OCI-LY1 (cell line): Measurements from ENCODE around the gene RASL11B.

ENCODE experiments used
- EZH2 ChIP-seq: fragments of 200-600 bp; sonication (generic), shearing (Covaris generic); IDR thresholded peaks from 2 replicates; pipeline ENCODE4 v1.8.0; 2017; ENCODE audit warnings: borderline replicate concordance, mixed run types, mild to moderate bottlenecking, antibody characterized with exemption, low read length, moderate library complexity, mixed read lengths
- TF ChIP-seq, protein P1 (sequence below): fragments of 200-600 bp; sonication (generic), shearing (Covaris generic); IDR thresholded peaks from 2 replicates; pipeline ENCODE4 v1.5.1; 2017; ENCODE audit warnings: mild to moderate bottlenecking, antibody characterized with exemption, low read length, moderate library complexity, mixed read lengths

DNA sequence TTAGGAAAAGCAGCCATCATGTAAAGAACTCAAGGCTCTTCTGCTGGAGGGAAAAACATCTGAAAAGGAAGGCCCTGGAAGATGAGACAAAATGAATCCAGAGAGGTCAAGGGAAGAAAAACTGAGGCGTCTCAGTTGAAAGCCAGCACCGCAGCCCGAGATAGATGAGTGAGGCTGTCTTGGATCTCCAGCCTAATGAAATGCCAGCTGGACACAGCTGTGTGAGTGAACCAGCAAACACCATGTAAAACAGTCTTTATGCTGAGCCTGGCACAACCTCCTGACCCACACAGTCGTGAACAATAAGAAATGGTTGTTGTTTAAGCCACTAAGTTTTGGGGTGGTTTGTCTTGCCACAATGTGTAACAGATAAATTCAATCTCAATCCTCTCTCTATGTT lies 48.6 kb upstream of the RASL11B start:
- TF ChIP-seq, protein P1, sequence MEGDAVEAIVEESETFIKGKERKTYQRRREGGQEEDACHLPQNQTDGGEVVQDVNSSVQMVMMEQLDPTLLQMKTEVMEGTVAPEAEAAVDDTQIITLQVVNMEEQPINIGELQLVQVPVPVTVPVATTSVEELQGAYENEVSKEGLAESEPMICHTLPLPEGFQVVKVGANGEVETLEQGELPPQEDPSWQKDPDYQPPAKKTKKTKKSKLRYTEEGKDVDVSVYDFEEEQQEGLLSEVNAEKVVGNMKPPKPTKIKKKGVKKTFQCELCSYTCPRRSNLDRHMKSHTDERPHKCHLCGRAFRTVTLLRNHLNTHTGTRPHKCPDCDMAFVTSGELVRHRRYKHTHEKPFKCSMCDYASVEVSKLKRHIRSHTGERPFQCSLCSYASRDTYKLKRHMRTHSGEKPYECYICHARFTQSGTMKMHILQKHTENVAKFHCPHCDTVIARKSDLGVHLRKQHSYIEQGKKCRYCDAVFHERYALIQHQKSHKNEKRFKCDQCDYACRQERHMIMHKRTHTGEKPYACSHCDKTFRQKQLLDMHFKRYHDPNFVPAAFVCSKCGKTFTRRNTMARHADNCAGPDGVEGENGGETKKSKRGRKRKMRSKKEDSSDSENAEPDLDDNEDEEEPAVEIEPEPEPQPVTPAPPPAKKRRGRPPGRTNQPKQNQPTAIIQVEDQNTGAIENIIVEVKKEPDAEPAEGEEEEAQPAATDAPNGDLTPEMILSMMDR: no peak
- no peak for TF ChIP-seq EZH2
